Stimulated activated naive CD4-positive, alpha-beta T cell (primary cell): ENCODE results near the gene R3HDM4.

Source experiments
- DNase-seq, 6 experiments: peaks; one replicate each; lab custom pipeline; 2025; lab: John Stamatoyannopoulos, UW

The R3HDM4 gene

DNA sequence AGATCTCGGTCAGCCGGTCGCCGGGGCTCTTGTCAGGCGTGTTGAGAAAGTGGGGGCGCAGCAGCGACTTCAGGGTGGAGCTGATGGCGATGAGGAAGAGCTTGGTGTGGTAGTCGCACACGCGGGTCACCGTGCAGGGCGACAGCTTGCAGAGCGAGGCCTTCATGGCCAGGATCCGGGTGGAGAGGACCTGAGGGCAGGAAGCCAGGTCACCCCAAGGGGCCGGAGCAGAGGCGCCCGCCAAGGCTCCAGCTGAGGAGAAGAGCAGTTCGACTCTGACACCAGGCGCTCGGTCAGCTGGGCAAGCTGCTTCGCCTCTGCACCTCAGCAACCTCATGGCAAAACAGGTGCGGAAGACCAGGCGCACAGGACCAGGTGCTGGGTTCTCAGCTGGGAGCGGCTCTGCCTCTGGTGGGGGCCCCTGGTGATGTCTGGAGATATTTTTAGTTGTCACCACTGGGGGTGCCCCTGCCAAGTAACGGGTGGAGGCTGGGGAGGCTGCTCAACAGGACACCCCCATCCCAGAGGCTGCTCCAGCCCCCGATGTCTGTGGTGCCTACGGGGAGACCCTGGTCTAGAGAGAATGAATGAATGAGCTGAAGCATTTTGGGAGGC is 37.6 kb downstream of the R3HDM4 start:
- DNase-seq: no peak

GRCh38 chr19:873561-874041 is 39.4 kb downstream of the R3HDM4 start:
- DNase-seq: no peak

GRCh38 chr19:873084-873483 is 39.9 kb downstream of the R3HDM4 start:
- peak; percentile 62 to 88 (median 70) for DNase-seq

GRCh38 chr19:872266-872951 is 40.6 kb downstream of the R3HDM4 start:
- peak; percentile 54 to 90 (median 78) for DNase-seq

DNA sequence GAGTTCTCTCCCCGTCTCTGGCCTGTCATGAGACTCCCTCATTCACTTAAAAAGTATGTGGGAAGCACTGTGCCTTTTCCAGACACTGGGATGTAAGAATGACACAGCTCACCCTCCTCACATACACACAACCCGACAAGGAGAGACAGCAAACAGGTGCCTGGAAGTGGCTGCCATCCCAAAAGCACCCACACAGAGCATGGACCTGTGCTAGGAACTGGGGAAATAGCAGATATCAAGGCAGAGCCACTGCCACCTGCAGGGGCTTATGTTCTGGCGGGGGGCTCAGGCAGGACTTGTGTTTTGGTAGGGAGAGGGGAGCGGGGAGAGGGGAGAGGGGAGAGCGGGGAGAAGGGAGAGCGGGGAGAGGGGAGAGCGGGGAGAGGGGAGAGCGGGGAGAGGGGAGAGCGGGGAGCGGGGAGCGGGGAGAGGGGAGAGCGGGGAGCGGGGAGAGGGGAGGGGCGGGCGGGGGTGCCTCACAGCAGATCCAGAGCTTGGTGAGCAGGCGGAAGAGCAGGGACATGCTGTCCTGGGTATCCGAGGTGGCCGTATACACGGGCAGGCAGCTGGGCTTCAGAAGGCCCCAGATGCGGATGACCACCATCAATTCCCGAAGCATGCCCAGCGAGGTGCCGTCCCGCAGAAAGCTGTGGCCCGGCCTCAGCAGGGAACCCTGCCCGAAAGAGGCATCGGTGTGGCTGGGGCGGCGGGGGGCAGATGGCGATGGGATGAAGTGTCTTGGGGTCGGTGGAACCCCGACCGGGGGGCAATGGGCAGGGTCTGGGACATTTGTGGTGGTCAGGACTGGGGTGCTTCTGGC is 41.4 kb downstream of the R3HDM4 start:
- peak in 4 of 6 experiments; percentile 13 to 67 (median 42) for DNase-seq

DNA sequence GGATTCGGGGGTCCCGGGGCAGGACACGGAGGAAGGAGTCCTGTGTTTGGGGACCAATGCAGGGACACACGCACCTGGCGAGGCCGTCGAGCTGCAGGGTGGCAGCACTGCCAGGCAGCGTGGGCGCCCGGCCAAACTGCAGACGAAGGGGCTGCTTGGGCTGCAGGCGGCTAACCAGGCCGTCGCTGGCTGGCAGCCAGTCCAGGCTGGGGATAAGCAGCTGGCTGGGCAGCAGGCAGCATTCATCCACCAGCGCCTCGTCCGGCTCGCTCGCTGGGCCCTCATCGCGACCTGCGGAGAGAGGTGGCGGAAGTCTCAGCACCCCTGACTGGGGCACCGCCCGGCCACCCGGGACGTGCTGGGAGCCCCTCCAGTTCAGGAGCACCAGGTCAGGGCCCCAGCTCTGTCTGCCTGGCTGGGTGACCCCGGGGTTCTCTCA is 42.0 kb downstream of the R3HDM4 start:
- no peak for DNase-seq

- no peak for DNase-seq
Observed at GRCh38 chr19:870314-870713, 42.7 kb downstream of the R3HDM4 start.

DNA sequence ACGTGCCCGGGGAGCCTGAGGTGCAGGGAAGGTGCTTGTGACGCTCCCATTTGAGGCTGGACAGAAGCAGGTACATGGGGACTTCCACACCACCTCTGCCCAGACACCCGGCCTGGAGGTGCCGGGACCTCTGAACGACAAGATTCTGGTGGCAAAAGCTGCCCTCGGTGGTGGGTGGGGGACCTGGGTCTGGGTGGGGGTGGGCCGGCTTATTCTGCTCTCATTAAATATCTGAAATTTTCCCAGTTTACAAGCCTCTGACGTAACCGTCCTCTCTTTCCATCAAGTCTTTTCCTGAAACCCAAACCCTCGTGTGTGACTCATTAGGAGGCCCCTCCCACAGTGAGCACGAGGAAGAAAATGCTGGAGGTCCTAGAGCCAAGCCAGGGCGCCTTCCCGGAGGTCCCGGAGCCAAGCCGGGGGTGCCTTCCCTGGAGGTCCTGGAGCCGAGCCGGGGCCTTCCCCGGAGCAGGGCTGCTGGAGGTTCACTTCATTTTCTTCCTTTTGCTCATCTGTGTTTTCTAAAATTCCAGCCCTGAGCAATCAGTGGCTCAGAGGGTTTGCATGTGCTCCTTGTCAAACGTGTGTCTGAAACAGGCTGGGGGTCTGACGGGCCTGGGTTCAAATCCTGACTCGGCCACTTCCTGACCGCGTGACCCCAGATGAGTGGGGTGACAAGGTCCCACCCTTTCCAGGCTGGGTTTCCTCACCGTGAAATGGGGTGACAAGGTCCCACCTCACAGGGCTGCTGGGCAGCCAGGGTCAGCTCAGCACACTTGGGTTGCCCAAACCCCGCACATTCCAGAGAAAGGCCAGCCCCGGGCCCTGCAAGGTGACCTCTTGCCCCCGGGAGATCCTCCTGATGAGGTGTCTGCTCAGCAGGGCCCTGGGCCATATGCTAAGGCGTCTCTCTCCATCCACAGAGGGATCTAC is 43.5 kb downstream of the R3HDM4 start:
- DNase-seq: no peak

GRCh38 chr19:868458-869244 is 44.4 kb downstream of the R3HDM4 start:
- no peak for DNase-seq

GRCh38 chr19:867855-868457 is 45.1 kb downstream of the R3HDM4 start:
- no peak for DNase-seq

DNA sequence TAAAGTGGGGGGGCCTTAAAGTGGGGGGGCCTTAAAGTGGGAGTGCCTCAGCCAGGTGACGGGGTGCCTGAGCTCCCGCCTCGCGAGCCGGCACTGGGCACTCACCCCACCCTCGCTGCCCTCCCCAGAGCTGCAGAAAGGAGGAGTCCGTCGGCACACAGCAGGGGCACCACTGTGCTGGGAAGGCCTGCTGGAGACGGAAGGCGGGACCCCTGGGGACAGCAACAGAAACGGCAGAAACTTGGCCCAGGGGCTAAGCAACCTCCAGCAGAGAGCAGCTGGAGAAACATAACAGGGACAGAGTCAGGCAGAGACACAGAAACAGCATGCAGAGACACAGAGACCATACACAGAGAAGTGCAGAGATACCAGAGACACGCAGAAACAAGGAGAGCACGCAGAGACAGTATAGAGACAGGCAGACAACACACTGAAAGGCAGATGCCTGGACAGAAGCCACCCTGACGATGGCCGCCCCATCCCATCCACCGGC is 45.7 kb downstream of the R3HDM4 start:
- DNase-seq: no peak

- no peak for DNase-seq
Observed at GRCh38 chr19:866769-867300, 46.2 kb downstream of the R3HDM4 start.

DNA sequence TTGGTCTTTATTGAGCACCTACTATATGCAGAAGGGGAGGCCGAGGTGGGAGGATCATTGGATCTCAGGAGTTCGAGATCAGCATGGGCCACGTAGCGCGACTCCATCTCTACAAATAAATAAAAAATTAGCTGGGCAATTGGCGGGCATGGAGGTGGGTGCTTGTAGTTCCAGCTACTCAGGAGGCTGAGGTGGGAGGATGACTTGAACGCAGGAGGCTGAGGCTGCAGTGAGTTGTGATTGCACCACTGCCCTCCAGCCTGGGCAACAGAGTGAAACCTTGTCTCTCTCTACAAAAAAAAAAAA is 49.8 kb downstream of the R3HDM4 start:
- DNase-seq: no peak

DNA sequence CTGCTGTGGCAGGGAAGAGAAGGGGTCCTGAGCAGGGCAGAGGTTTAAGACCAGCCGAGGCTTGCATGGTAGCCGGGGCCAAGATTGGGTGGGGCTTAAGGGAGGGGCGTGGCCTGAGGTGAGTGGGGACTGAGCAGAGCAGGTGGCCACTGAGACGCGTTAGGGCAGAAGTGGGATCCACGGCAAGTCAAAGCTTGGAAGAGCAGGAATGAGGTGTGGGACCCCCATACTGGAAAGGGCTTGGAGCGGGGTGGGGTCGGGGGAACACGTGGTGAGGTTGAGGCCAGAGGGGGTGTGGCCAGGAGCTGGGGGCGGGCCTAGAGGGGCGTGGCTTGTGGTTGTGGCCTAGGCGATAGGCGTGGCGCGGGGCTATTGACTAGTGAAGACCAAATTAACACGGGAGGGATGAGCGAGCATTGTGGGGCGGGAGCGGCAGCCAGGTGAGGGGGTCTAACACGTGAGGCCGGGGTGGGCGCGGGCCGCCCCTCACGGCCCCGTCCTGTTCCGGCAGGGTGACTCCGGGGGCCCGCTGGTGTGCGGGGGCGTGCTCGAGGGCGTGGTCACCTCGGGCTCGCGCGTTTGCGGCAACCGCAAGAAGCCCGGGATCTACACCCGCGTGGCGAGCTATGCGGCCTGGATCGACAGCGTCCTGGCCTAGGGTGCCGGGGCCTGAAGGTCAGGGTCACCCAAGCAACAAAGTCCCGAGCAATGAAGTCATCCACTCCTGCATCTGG is 50.3 kb downstream of the R3HDM4 start:
- peak; percentile 46 to 83 (median 74) for DNase-seq

GRCh38 chr19:861756-862580 is 51.1 kb downstream of the R3HDM4 start:
- peak; percentile 13 to 77 (median 69) for DNase-seq

DNA sequence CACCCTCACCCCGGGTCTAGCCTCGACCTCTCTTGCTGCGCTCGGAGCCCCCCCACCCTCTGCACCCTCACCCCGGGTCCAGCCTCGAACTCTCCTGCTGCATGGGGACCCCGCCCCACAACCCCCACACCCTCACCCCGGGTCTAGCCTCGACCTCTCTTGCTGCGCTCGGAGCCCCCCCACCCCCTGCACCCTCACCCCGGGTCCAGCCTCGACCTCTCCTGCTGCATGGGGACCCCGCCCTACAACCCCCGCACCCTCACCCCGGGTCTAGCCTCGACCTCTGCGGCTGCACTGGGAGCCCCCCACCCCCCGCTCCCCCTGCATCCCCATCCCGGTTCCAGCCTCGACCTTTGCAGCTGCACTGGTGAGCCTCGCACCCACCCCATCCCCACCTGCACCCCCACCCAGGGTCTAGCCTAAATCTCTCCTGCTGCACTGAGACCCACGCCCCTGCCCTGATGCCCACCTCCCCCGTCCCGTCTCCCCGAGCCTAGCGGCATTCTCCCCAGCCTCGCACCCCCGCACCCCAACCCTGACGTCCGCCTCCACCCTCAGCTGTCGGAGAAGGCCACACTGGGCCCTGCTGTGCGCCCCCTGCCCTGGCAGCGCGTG is 51.8 kb downstream of the R3HDM4 start:
- no peak for DNase-seq

GRCh38 chr19:858868-859843 is 53.9 kb downstream of the R3HDM4 start, which contains the start of gene CFD:
Gene CFD, plus strand, starts transcription at chr19:859664. Its CDS starts 26 bp downstream, at chr19:859690.
- no peak for DNase-seq
